KMS-11 (cell line): Measurements from ENCODE around the gene ATG2B.

Experiments used
- H2AFZ ChIP-seq: fragments of 200-600 bp; sonication (generic); 2 replicates; pipeline ENCODE4 v1.6.1; 2016; ENCODE audit warnings: antibody characterized with exemption, mixed run types, low read depth
- H3K27ac ChIP-seq: fragments of 200-600 bp; sonication (generic); 2 replicates; pipeline ENCODE4 v1.6.1; 2016; ENCODE audit warnings: mild to moderate bottlenecking, mixed run types
- H3K27me3 ChIP-seq: fragments of 200-600 bp; sonication (generic); 2 replicates; pipeline ENCODE4 v1.6.1; 2017; ENCODE audit warnings: mild to moderate bottlenecking, low read depth, mixed run types, moderate library complexity; ENCODE audit not compliant: insufficient read depth
- H3K36me3 ChIP-seq: fragments of 200-600 bp; sonication (generic); 2 replicates; pipeline ENCODE4 v1.6.1; 2017; ENCODE audit warnings: mild to moderate bottlenecking, mixed run types; ENCODE audit not compliant: insufficient read depth
- H3K4me1 ChIP-seq: fragments of 200-600 bp; sonication (generic); 2 replicates; pipeline ENCODE4 v1.6.1; 2016; ENCODE audit warnings: mild to moderate bottlenecking, low read depth, mixed run types; ENCODE audit not compliant: poor library complexity, severe bottlenecking
- H3K4me2 ChIP-seq: fragments of 200-600 bp; sonication (generic); 2 replicates; pipeline ENCODE4 v1.7.0; 2016; ENCODE audit warnings: mild to moderate bottlenecking, mixed run types
- H3K4me3 ChIP-seq: fragments of 200-600 bp; sonication (generic); IDR thresholded peaks from 2 replicates; pipeline ENCODE4 v1.6.1; 2017; ENCODE audit warnings: low read depth, low read length, mixed read lengths; ENCODE audit not compliant: insufficient read depth
- H3K79me2 ChIP-seq: fragments of 200-600 bp; sonication (generic); 2 replicates; pipeline ENCODE4 v1.6.1; 2016; ENCODE audit warnings: low read depth, mixed run types; ENCODE audit not compliant: insufficient read depth
- H3K9ac ChIP-seq: fragments of 200-600 bp; sonication (generic); 2 replicates; pipeline ENCODE4 v1.6.1; 2016; ENCODE audit warnings: mild to moderate bottlenecking, mixed run types
- H4K20me1 ChIP-seq: fragments of 200-600 bp; sonication (generic); 2 replicates; pipeline ENCODE4 v1.6.1; 2016; ENCODE audit warnings: mild to moderate bottlenecking, mixed run types; ENCODE audit not compliant: insufficient read depth
- TF ChIP-seq, protein P1 (sequence below): fragments of 200-600 bp; sonication (generic); conservative IDR thresholded peaks from 2 replicates; pipeline ENCODE4 v1.6.1; 2017; ENCODE audit warnings: low read depth, mild to moderate bottlenecking, antibody characterized with exemption, low read length, moderate library complexity, mixed read lengths

The ATG2B gene

GRCh38 chr14:96274122-96274521 lies 89.0 kb downstream of the ATG2B start:
- Histone ChIP-seq H3K79me2 (no peaks in the 10 kb centered on the region), H3K9ac (no peak overlapping the region), H3K27me3 (no peaks in the 10 kb centered on the region), H3K4me1 (no peaks in the 10 kb centered on the region), H3K27ac (no peak overlapping the region), H3K4me3 (no peak overlapping the region), H3K4me2 (no peak overlapping the region), H4K20me1 (no peaks in the 10 kb centered on the region), H3K36me3 (no peaks in the 10 kb centered on the region), H2AFZ (no peak overlapping the region)
- TF ChIP-seq, protein P1, sequence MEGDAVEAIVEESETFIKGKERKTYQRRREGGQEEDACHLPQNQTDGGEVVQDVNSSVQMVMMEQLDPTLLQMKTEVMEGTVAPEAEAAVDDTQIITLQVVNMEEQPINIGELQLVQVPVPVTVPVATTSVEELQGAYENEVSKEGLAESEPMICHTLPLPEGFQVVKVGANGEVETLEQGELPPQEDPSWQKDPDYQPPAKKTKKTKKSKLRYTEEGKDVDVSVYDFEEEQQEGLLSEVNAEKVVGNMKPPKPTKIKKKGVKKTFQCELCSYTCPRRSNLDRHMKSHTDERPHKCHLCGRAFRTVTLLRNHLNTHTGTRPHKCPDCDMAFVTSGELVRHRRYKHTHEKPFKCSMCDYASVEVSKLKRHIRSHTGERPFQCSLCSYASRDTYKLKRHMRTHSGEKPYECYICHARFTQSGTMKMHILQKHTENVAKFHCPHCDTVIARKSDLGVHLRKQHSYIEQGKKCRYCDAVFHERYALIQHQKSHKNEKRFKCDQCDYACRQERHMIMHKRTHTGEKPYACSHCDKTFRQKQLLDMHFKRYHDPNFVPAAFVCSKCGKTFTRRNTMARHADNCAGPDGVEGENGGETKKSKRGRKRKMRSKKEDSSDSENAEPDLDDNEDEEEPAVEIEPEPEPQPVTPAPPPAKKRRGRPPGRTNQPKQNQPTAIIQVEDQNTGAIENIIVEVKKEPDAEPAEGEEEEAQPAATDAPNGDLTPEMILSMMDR = no peak

DNA sequence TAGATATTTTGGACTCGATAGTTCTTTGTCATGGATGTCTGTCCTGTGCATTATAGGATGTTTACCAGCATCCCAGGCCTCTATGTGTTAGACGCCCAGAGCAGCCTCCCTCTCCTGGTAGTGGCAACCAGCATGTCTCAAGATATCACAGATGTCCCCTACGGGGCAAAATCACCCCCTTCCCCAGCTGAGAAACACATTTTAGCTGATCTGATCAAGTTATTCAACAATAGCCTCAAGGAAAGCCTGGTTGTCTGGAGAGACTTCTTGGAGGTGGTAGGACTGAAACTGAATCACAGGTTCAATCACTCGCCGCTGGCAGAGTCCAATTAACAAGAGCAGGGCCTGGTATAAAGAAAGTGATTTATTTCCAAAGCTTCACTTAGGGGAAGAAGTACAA lies 89.5 kb downstream of the ATG2B start:
- H3K4me2 ChIP-seq = no peak overlapping the region
- no peak overlapping the region for H3K27ac ChIP-seq
- no peaks in the 10 kb centered on the region for H3K79me2 ChIP-seq
- no peaks in the 10 kb centered on the region for H3K27me3 ChIP-seq
- no peak overlapping the region for H2AFZ ChIP-seq
- no peaks in the 10 kb centered on the region for H3K4me1 ChIP-seq
- H3K9ac ChIP-seq = no peak overlapping the region
- no peaks in the 10 kb centered on the region for H3K36me3 ChIP-seq
- TF ChIP-seq, protein P1 = no peak
- H3K4me3 ChIP-seq = no peak overlapping the region
- H4K20me1 ChIP-seq = no peaks in the 10 kb centered on the region

- H3K4me2 ChIP-seq = no peak overlapping the region
- no peak overlapping the region for H2AFZ ChIP-seq
- no peak overlapping the region for H3K4me3 ChIP-seq
- H3K36me3 ChIP-seq = no peaks in the 10 kb centered on the region
- H4K20me1 ChIP-seq = no peaks in the 10 kb centered on the region
- H3K27me3 ChIP-seq = no peaks in the 10 kb centered on the region
- no peak overlapping the region for H3K9ac ChIP-seq
- H3K79me2 ChIP-seq = no peaks in the 10 kb centered on the region
- TF ChIP-seq, protein P1 = no peak
- H3K27ac ChIP-seq = no peak overlapping the region
- no peaks in the 10 kb centered on the region for H3K4me1 ChIP-seq
Observed at GRCh38 chr14:96272777-96273473, 90.2 kb downstream of the ATG2B start.

DNA sequence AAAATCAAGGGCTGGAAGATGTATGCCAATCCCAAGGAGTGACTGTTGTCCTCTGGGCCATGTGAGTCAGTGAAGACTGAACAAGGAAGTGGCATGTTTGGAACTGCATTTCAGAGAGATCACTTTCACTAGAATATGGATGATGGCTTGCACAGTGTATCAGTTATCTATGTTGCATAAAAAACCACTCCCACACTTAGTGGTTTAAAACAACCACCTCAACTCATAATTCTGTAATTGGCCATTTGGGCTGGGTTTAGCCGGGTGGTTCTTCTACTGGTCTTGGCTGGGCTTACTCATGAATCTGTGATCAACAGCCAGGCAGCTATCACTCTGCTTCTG lies 91.7 kb downstream of the ATG2B start:
- H2AFZ ChIP-seq = no peak overlapping the region
- no peak overlapping the region for H3K4me3 ChIP-seq
- H3K9ac ChIP-seq = no peak overlapping the region
- H3K4me2 ChIP-seq = no peak overlapping the region
- no peaks in the 10 kb centered on the region for H3K27me3 ChIP-seq
- H3K79me2 ChIP-seq = no peaks in the 10 kb centered on the region
- no peaks in the 10 kb centered on the region for H4K20me1 ChIP-seq
- H3K36me3 ChIP-seq = no peaks in the 10 kb centered on the region
- no peak overlapping the region for H3K27ac ChIP-seq
- TF ChIP-seq, protein P1 = no peak
- no peaks in the 10 kb centered on the region for H3K4me1 ChIP-seq
